K562 (cell line): Measurements from ENCODE around the gene CCDC136. TPM values are rescaled to one million over a fixed set of nuclear protein-coding genes. Genes with fewer than 3 reads are reported as not detected.

Experiments
- ATAC-seq: fragments of 200-7000 bp; cut with Tn5 transposase; 3 replicates; pipeline ENCODE4 v1.9.1; 2020; ENCODE audit warnings: moderate library complexity
- BruUV-seq: library from RNA; stranded (reverse); fragments of 400-500 nt; replicated peaks from 2 replicates; lab custom pipeline; 2021; lab: Mats Ljungman, UMichigan
- CTCF ChIA-PET: fragments of 300-600 bp; formaldehyde crosslinking; extraction: SDS; loops from one replicate; lab custom pipeline; 2021; ENCODE audit warnings: low intra/inter-chr PET ratio; lab: Yijun Ruan, JAX
- POLR2A ChIA-PET: fragments of 300-600, 350-650 bp; sonication (Branson Sonifier 250); formaldehyde crosslinking; extraction: SDS; loops from one replicate; lab custom pipeline; 2021; ENCODE audit warnings: antibody characterized with exemption, inconsistent platforms; lab: Yijun Ruan, JAX
- DNase-seq, 4 experiments: peaks; one replicate each; pipeline versions ENCODE4 v3.0.0 to v3.0.0-alpha.2; 2011 to 2018; ENCODE audit warnings: low spot score in 3 of 4, mixed read lengths in 3 of 4; ENCODE audit errors: extremely low read depth in 1 of 4
- FAIRE-seq: peaks from 2 replicates; lab custom pipeline; 2011; peaks lifted over from hg19 to GRCh38; lab: Jason Lieb, UNC
- H2AFZ ChIP-seq: 2 replicates; pipeline ENCODE4 v1.6.0; 2011; ENCODE audit warnings: low read depth, low read length, control low read depth, inconsistent platforms
- H3K27ac ChIP-seq: fragments of 200-600 bp; 3 replicates; pipeline ENCODE4 v1.8.0; 2011; ENCODE audit warnings: low read depth, mild to moderate bottlenecking, control low read depth, inconsistent platforms, low read length, moderate library complexity, mixed read lengths; ENCODE audit errors: extremely low read depth
- H3K27me3 ChIP-seq, 2 experiments: fragments of 300-600 bp in 1 of 2; 2 replicates in 1 of 2; 3 replicates in 1 of 2; pipeline versions ENCODE4 v1.6.0 to v1.8.0; 2011; ENCODE audit warnings: inconsistent platforms in 2 of 2, low read length in 2 of 2, mild to moderate bottlenecking in 1 of 2, mixed read lengths in 1 of 2, moderate library complexity in 1 of 2; ENCODE audit not compliant: control insufficient read depth in 2 of 2, insufficient read depth in 2 of 2
- H3K36me3 ChIP-seq: fragments of 300-600 bp; 3 replicates; pipeline ENCODE4 v1.8.0; 2011; ENCODE audit warnings: mild to moderate bottlenecking, low read length, inconsistent platforms; ENCODE audit not compliant: control insufficient read depth, insufficient read depth
- H3K4me1 ChIP-seq, 2 experiments: fragments of 200-600 bp in 1 of 2; replicated peaks in 1 of 2; 2 replicates in 1 of 2; 3 replicates in 1 of 2; pipeline versions ENCODE4 v1.5.1 to v1.8.0; 2011; ENCODE audit warnings: inconsistent platforms in 2 of 2, low read length in 2 of 2, mild to moderate bottlenecking in 1 of 2, mixed read lengths in 1 of 2, moderate library complexity in 1 of 2; ENCODE audit not compliant: control insufficient read depth in 2 of 2, insufficient read depth in 2 of 2
- H3K4me2 ChIP-seq: 2 replicates; pipeline ENCODE4 v1.6.1; 2011; ENCODE audit warnings: low read length, control low read depth, inconsistent platforms, mixed read lengths; ENCODE audit not compliant: insufficient read depth
- H3K4me3 ChIP-seq: fragments of 200-600 bp; sonication (generic), shearing (Covaris generic); 2 replicates; pipeline ENCODE4 v1.5.1; 2016; ENCODE audit warnings: control low read depth, inconsistent platforms
- H3K79me2 ChIP-seq: fragments of 200-600 bp; 3 replicates; pipeline ENCODE4 v1.8.0; 2011; ENCODE audit warnings: low read length, inconsistent platforms; ENCODE audit not compliant: control insufficient read depth, insufficient read depth
- H3K9ac ChIP-seq, 2 experiments: 2 replicates each; pipeline versions ENCODE4 v1.6.0 to v1.6.1; 2011; ENCODE audit warnings: low read depth in 2 of 2, low read length in 2 of 2, control low read depth in 1 of 2, inconsistent platforms in 1 of 2, mild to moderate bottlenecking in 1 of 2, mixed read lengths in 1 of 2; ENCODE audit not compliant: insufficient read depth in 1 of 2
- H3K9me1 ChIP-seq: one replicate; pipeline ENCODE4 v1.6.0; 2011; ENCODE audit warnings: inconsistent platforms, mild to moderate bottlenecking, low read length, moderate library complexity; ENCODE audit not compliant: control insufficient read depth, insufficient read depth
- H3K9me3 ChIP-seq: replicated peaks from 2 replicates; pipeline ENCODE4 v1.5.1; 2011; ENCODE audit warnings: low read depth, low read length, inconsistent platforms; ENCODE audit not compliant: control insufficient read depth, insufficient read depth
- H4K20me1 ChIP-seq: replicated peaks from 2 replicates; pipeline ENCODE4 v1.6.1; 2011; ENCODE audit warnings: low read length, inconsistent platforms, mixed read lengths; ENCODE audit not compliant: control insufficient read depth, insufficient read depth
- ATF7 ChIP-seq: fragments of 450-650 bp; IDR thresholded peaks from 2 replicates; pipeline ENCODE4 v1.7.1; 2014; ENCODE audit warnings: mild to moderate bottlenecking, moderate library complexity
- CREB5 ChIP-seq: fragments of 250-450 bp; sonication (Bioruptor Pico); IDR thresholded peaks from 2 replicates; pipeline ENCODE4 v1.5.0; 2020; ENCODE audit warnings: mild to moderate bottlenecking
- GTF2B ChIP-seq: IDR thresholded peaks from 2 replicates; pipeline ENCODE4 v1.6.1; 2011; ENCODE audit not compliant: insufficient read length; ENCODE audit errors: extremely low read depth
- MXD1 ChIP-seq: fragments of 250-450 bp; sonication (Bioruptor Pico); IDR thresholded peaks from 2 replicates; pipeline ENCODE4 v1.8.0; 2021; ENCODE audit warnings: borderline replicate concordance, mild to moderate bottlenecking, moderate library complexity; ENCODE audit not compliant: poor library complexity, severe bottlenecking
- NFXL1 ChIP-seq: fragments of 450-650 bp; formaldehyde crosslinking; IDR thresholded peaks from 2 replicates; pipeline ENCODE4 v1.4.0; 2021; ENCODE audit warnings: mild to moderate bottlenecking
- PRDM10 ChIP-seq: fragments of 450-650 bp; IDR thresholded peaks from 2 replicates; pipeline ENCODE4 v1.6.1; 2018; ENCODE audit not compliant: partially characterized antibody
- RB1 ChIP-seq: fragments of 450-650 bp; IDR thresholded peaks from 2 replicates; pipeline ENCODE4 v1.6.1; 2017; ENCODE audit warnings: low read depth, mild to moderate bottlenecking
- SMAD4 ChIP-seq: fragments of 250-450 bp; sonication (Bioruptor Pico); conservative IDR thresholded peaks from 2 replicates; pipeline ENCODE4 v1.8.0; 2021; ENCODE audit warnings: inconsistent platforms, mild to moderate bottlenecking, moderate library complexity
- ZC3H11A ChIP-seq: IDR thresholded peaks from 2 replicates; pipeline ENCODE4 v1.6.1; 2012; ENCODE audit warnings: low read depth, low read length, improper control_type of control experiment
- ZNF274 ChIP-seq: IDR thresholded peaks from 2 replicates; pipeline ENCODE4 v1.6.1; 2011; ENCODE audit warnings: low read depth, mild to moderate bottlenecking, low read length, moderate library complexity, borderline replicate concordance
- ZNF41 ChIP-seq: fragments of 250-450 bp; sonication (Bioruptor Pico); conservative IDR thresholded peaks from 2 replicates; pipeline ENCODE4 v1.4.0; 2020; ENCODE audit warnings: mild to moderate bottlenecking
- ZNF431 ChIP-seq: sonication (generic); formaldehyde crosslinking; IDR thresholded peaks from 2 replicates; pipeline ENCODE4 v1.8.0; 2022; ENCODE audit warnings: mild to moderate bottlenecking, missing genetic modification reagents
- ZNF707 ChIP-seq: fragments of 250-450 bp; sonication (Bioruptor Pico); conservative IDR thresholded peaks from 2 replicates; pipeline ENCODE4 v1.8.0; 2022; ENCODE audit warnings: inconsistent platforms, mild to moderate bottlenecking, moderate library complexity
- WGBS: fragments of 100-300 bp; shearing (Covaris generic); methylation state at CpG from one replicate; pipeline ENCODE4 v1.1.6; 2016; ENCODE audit warnings: low coverage, mixed read lengths; ENCODE audit not compliant: insufficient coverage; ENCODE audit errors: missing lambda C conversion rate; 5-methylcytosine and 5-hydroxymethylcytosine counted together
- in situ Hi-C: fragments of 300-500 bp; cut with MboI; formaldehyde crosslinking; loops from 4 replicates; pipeline ENCODE4 v1.15.0; 2018; ENCODE audit warnings: inconsistent platforms, mixed read lengths
- intact Hi-C: fragments of 100-400 bp; cut with micrococcal nuclease; formaldehyde crosslinking; loops from 2 replicates; pipeline ENCODE4 v1.14.2; 2022
- polyA plus RNA-seq, 8 experiments: library from polyadenylated mRNA; depleted of rRNA in 4 of 8; stranded (reverse) in 5 of 8; unstranded in 3 of 8; fragments of >200 nt; fragmentation: Nextera tagmentation in 2 of 8; fragmentation: Illumina TruSeq in 1 of 8; extraction: Ambion mirVana in 2 of 8; extraction: Trizol in 1 of 8; gene quantifications; 2 replicates each; pipeline versions ENCODE4 v1.2.1 to v1.2.3, GENCODE V29; 2011 to 2014; ENCODE audit warnings: inconsistent platforms in 1 of 8, missing spikeins in 1 of 8
- total RNA-seq, 7 experiments: library from RNA; depleted of rRNA in 6 of 7; stranded (reverse); fragments of >200 nt in 6 of 7; fragmentation: Illumina TruSeq in 2 of 7; extraction: Trizol in 2 of 7; gene quantifications; 2 replicates each; pipeline versions ENCODE4 v1.2.1 to v1.2.3, GENCODE V29; 2011 to 2021; ENCODE audit warnings: low replicate concordance in 1 of 7

The CCDC136 gene
- total and polyA plus RNA-seq, 9 of the 15 experiments (the other 6 are each of a cell fraction or from before 2014, with no cell fraction given), result 2.4 to 40.8 (median 26.5) TPM

- 66% methylated on average over 12 of the region's 12 CpGs for WGBS
- no peaks in the 10 kb centered on the region for H3K9me3 ChIP-seq
- FAIRE-seq (no peak), DNase-seq (peak in 2 of 4 experiments; percentile 46 to 50), ATAC-seq (peak; percentile 0; the same call in 1 of the 3 replicates)
- H3K9ac ChIP-seq, result peak overlapping the region; percentile 15 to 86
- ChIA-PET CTCF (no interaction called here), POLR2A (interaction anchor here (0.6 to 7.1 kb wide), 11 partner anchors 8 to 364 kb away, joined by 3 to 47 read pairs (median 5); partner anchors contain the start of gene CALU)
- intact Hi-C loops (loop anchor here (1.0 to 5.0 kb wide), 5 partner anchors 21 to 382 kb away; partner anchors contain the start of gene METTL2B), in situ Hi-C loops (loop anchor here (5.0 kb wide), 1 partner anchor 53 kb away; the partner anchor contains the start of gene KCP)
- H4K20me1 ChIP-seq, result peaks cover 3% of the 10 kb centered on the region; the same call in 1 of the 2 replicates
- no TSS peak for BruUV-seq
- peak overlapping the region; percentile 76 for H2AFZ ChIP-seq
- no peak overlapping the region for H3K4me3 ChIP-seq
- H3K4me2 ChIP-seq, result peak overlapping the region; percentile 78
- no peaks in the 10 kb centered on the region for H3K27me3 ChIP-seq
- H3K36me3 ChIP-seq, result peaks cover 51% of the 10 kb centered on the region; the same call in 2 of the 3 replicates
- no peaks in the 10 kb centered on the region for H3K9me1 ChIP-seq
- H3K27ac ChIP-seq, result peak overlapping the region; percentile 84
- H3K79me2 ChIP-seq, result peaks cover 25% of the 10 kb centered on the region
- peaks cover 38 to 75% of the 10 kb centered on the region in 2 experiments for H3K4me1 ChIP-seq
- TF ChIP-seq ZNF274, result 0 out of 2 replicates have a peak, but pooled peaks have one; percentile 32
- TF ChIP-seq ZC3H11A, result no peak
- no peak for TF ChIP-seq CREB5 (CRISPR knock-in tag)
- no peak for TF ChIP-seq ZNF707
- TF ChIP-seq ZNF41, result no peak
- peak; percentile 23 for TF ChIP-seq PRDM10
- no peak for TF ChIP-seq ATF7
- no peak for TF ChIP-seq GTF2B
- TF ChIP-seq RB1, result no peak
- TF ChIP-seq SMAD4 (CRISPR knock-in tag), result 0 out of 2 replicates have a peak, but pooled peaks have one; percentile 3
- TF ChIP-seq ZNF431 (CRISPR knock-in tag), result 0 out of 2 replicates have a peak, but pooled peaks have one; percentile 43
- TF ChIP-seq MXD1 (CRISPR knock-in tag), result no peak
- TF ChIP-seq NFXL1 (CRISPR knock-in tag), result no peak
Observed at GRCh38 chr7:128859232-128860157, 67.7 kb downstream of the CCDC136 start.
